HepG2 (cell line): Measurements from ENCODE around the gene TK1. TPM values are rescaled to one million over a fixed set of nuclear protein-coding genes. Genes with fewer than 3 reads are reported as not detected.

Experiments used
- BHLHE40 ChIP-seq: IDR thresholded peaks from 2 replicates; pipeline ENCODE4 v1.6.1; 2011; ENCODE audit warnings: low read length, improper control_type of control experiment
- GABPB1 ChIP-seq: IDR thresholded peaks from 2 replicates; pipeline ENCODE4 v1.6.1; 2016; ENCODE audit warnings: mild to moderate bottlenecking, missing genetic modification reagents, moderate library complexity, missing compliant biosample characterization
- GATAD2A ChIP-seq: IDR thresholded peaks from 2 replicates; pipeline ENCODE4 v1.6.1; 2016
- GTF3A ChIP-seq: sonication (generic); formaldehyde crosslinking; conservative IDR thresholded peaks from 2 replicates; pipeline ENCODE4 v1.4.0; 2020; ENCODE audit warnings: mild to moderate bottlenecking, missing genetic modification reagents
- HOXA5 ChIP-seq: sonication (generic); formaldehyde crosslinking; IDR thresholded peaks from 2 replicates; pipeline ENCODE4 v1.4.0; 2020; ENCODE audit warnings: missing genetic modification reagents
- KAT8 ChIP-seq: IDR thresholded peaks from 2 replicates; pipeline ENCODE4 v1.6.1; 2016; ENCODE audit warnings: missing genetic modification reagents, missing compliant biosample characterization
- MIER2 ChIP-seq: IDR thresholded peaks from 2 replicates; pipeline ENCODE4 v1.6.1; 2016; ENCODE audit warnings: missing biosample characterization, missing genetic modification reagents
- PAF1 ChIP-seq: IDR thresholded peaks from 2 replicates; pipeline ENCODE4 v1.6.1; 2016; ENCODE audit warnings: missing genetic modification reagents, missing compliant biosample characterization
- PLRG1 ChIP-seq: fragments of 450-650 bp; conservative IDR thresholded peaks from 2 replicates; pipeline ENCODE4 v1.6.1; 2016
- POLR2A ChIP-seq, 2 experiments: IDR thresholded peaks; 2 replicates each; pipeline ENCODE4 v1.6.1; 2011; ENCODE audit warnings: low read depth in 2 of 2, low read length in 2 of 2, mild to moderate bottlenecking in 1 of 2, moderate library complexity in 1 of 2; ENCODE audit not compliant: insufficient read depth in 1 of 2
- RBAK ChIP-seq: sonication (generic); formaldehyde crosslinking; IDR thresholded peaks from 2 replicates; pipeline ENCODE4 v1.5.1; 2020; ENCODE audit warnings: mild to moderate bottlenecking, missing genetic modification reagents
- SKI ChIP-seq: fragments of 450-650 bp; IDR thresholded peaks from one replicate; pipeline ENCODE4 v1.6.1; 2018; ENCODE audit warnings: mild to moderate bottlenecking; ENCODE audit not compliant: partially characterized antibody
- SP140L ChIP-seq: sonication (generic); formaldehyde crosslinking; IDR thresholded peaks from 2 replicates; pipeline ENCODE4 v1.4.0; 2020; ENCODE audit warnings: missing genetic modification reagents, borderline replicate concordance
- TCF12 ChIP-seq, 2 experiments: fragments of 450-650 bp in 1 of 2; sonication (generic) in 1 of 2; formaldehyde crosslinking in 1 of 2; IDR thresholded peaks; 2 replicates each; pipeline versions ENCODE4 v1.6.1 to v1.8.0; 2017 to 2022; ENCODE audit warnings: antibody characterized with exemption in 1 of 2, mild to moderate bottlenecking in 1 of 2, missing genetic modification reagents in 1 of 2, moderate library complexity in 1 of 2
- U2AF2 ChIP-seq: fragments of 200-400 bp; formaldehyde crosslinking; IDR thresholded peaks from 2 replicates; pipeline ENCODE4 v1.6.1; 2017; ENCODE audit warnings: low read depth, mild to moderate bottlenecking, low read length
- ZFP41 ChIP-seq: sonication (generic); formaldehyde crosslinking; IDR thresholded peaks from 2 replicates; pipeline ENCODE4 v1.4.0; 2020; ENCODE audit warnings: mild to moderate bottlenecking, missing genetic modification reagents, borderline replicate concordance
- ZFP82 ChIP-seq: sonication (generic); formaldehyde crosslinking; IDR thresholded peaks from 2 replicates; pipeline ENCODE4 v1.5.1; 2020; ENCODE audit warnings: mild to moderate bottlenecking, missing genetic modification reagents, borderline replicate concordance
- ZMAT3 ChIP-seq: sonication (generic); formaldehyde crosslinking; conservative IDR thresholded peaks from 2 replicates; pipeline ENCODE4 v1.7.0; 2021; ENCODE audit warnings: missing genetic modification reagents
- ZNF326 ChIP-seq: sonication (generic); formaldehyde crosslinking; IDR thresholded peaks from 2 replicates; pipeline ENCODE4 v1.4.0; 2020; ENCODE audit warnings: missing genetic modification reagents, borderline replicate concordance
- ZNF33A ChIP-seq: sonication (generic); formaldehyde crosslinking; IDR thresholded peaks from 2 replicates; pipeline ENCODE4 v1.5.1; 2020; ENCODE audit warnings: missing genetic modification reagents, mild to moderate bottlenecking, moderate library complexity, borderline replicate concordance
- ZNF709 ChIP-seq: sonication (generic); formaldehyde crosslinking; IDR thresholded peaks from 2 replicates; pipeline ENCODE4 v1.5.0; 2020; ENCODE audit warnings: mild to moderate bottlenecking, missing genetic modification reagents
- ZNF713 ChIP-seq: sonication (generic); formaldehyde crosslinking; IDR thresholded peaks from 2 replicates; pipeline ENCODE4 v1.4.0; 2020; ENCODE audit warnings: mild to moderate bottlenecking, missing genetic modification reagents
- polyA plus RNA-seq, 8 experiments: library from polyadenylated mRNA; depleted of rRNA in 3 of 8; stranded (reverse) in 7 of 8; unstranded in 1 of 8; fragments of >200 nt; fragmentation: Illumina TruSeq in 4 of 8; extraction: Trizol in 4 of 8; gene quantifications; 2 replicates each; pipeline versions ENCODE4 v1.2.1 to v1.2.3, GENCODE V29; 2011 to 2016; ENCODE audit warnings: low read depth in 4 of 8, missing spikeins in 1 of 8, mixed read lengths in 1 of 8; ENCODE audit not compliant: insufficient read depth in 1 of 8
- total RNA-seq, 5 experiments: library from RNA; depleted of rRNA; stranded (reverse); fragments of >200 nt; fragmentation: Illumina TruSeq; extraction: Trizol; gene quantifications; 2 replicates each; pipeline ENCODE4 v1.2.3, GENCODE V29; 2016; ENCODE audit warnings: low read depth in 1 of 5
- TF ChIP-seq, protein P1 (sequence below): sonication (generic); formaldehyde crosslinking; IDR thresholded peaks from 2 replicates; pipeline ENCODE4 v1.4.0; 2020; ENCODE audit warnings: missing genetic modification reagents
- TF ChIP-seq, protein P2 (sequence below): sonication (generic); formaldehyde crosslinking; IDR thresholded peaks from 2 replicates; pipeline ENCODE4 v1.5.1; 2020; ENCODE audit warnings: missing genetic modification reagents, mild to moderate bottlenecking, borderline replicate concordance
- TF ChIP-seq, protein P3 (sequence below): sonication (generic); formaldehyde crosslinking; IDR thresholded peaks from 2 replicates; pipeline ENCODE4 v1.8.1; 2023; ENCODE audit warnings: mild to moderate bottlenecking, missing genetic modification reagents, borderline replicate concordance

Gene TK1
- total and polyA plus RNA-seq, 2 of the 13 experiments (the other 11 are each of a cell fraction or from before 2014, with no cell fraction given): 45.0 to 96.0 TPM

DNA sequence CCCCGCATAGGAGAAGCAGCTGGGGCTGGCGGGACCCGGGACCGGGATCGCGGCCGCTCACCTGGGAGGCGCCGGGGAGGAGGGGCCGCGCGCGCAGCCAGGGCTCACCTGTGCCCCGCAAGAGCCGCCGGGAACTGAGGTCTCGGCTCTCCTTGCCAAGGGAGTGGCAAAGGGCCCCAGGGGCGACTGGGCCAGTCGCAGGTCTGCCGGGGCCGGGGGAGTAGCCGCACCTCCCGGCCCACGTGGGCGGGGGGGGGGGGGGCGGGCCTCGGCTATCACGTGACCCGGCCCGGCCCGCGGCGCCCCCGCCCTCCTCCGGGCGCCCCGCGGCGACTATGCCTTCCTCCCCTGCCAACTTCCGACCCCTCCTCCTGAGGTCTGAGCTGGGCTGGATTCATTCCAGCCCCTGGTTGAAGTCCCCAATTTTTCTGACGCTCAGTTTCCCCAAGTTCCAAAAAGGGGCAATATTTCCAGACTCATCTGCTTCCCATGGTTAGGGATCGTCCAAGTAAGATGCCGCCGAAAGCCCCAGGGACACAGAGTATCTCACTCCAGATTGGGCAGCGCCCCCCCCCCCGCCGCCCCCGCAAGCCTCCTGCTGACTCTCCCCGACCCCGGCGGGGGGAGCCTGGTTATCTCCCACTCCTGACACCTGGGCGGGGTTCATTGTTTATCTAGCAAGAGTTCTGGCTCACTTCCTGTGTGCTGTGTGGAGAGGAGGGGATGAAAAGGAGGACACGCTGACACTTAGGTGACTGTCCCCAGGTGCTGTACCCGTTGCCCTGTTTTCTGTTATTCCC is 58.1 kb downstream of the TK1 start, which contains the start of gene TMC6 (continued):
- TF ChIP-seq, protein P1, sequence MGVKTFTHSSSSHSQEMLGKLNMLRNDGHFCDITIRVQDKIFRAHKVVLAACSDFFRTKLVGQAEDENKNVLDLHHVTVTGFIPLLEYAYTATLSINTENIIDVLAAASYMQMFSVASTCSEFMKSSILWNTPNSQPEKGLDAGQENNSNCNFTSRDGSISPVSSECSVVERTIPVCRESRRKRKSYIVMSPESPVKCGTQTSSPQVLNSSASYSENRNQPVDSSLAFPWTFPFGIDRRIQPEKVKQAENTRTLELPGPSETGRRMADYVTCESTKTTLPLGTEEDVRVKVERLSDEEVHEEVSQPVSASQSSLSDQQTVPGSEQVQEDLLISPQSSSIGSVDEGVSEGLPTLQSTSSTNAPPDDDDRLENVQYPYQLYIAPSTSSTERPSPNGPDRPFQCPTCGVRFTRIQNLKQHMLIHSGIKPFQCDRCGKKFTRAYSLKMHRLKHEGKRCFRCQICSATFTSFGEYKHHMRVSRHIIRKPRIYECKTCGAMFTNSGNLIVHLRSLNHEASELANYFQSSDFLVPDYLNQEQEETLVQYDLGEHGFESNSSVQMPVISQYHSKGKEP: no peak
- TF ChIP-seq ZMAT3 (CRISPR knock-in tag) (peak; percentile 1; the same call in 1 of the 2 replicates), RBAK (no peak), SP140L (CRISPR knock-in tag) (no peak), PAF1 (CRISPR knock-in tag) (no peak), ZNF709 (peak; percentile 27; the same call in 1 of the 2 replicates), SKI (peak; percentile 12), GTF3A (CRISPR knock-in tag) (no peak), HOXA5 (CRISPR knock-in tag) (peak; percentile 22; the same call in 1 of the 2 replicates), MIER2 (no peak), KAT8 (CRISPR knock-in tag) (peak; percentile 39; the same call in 1 of the 2 replicates), TCF12 (IDR thresholded peaks at IDR 0.05) (no peak), TCF12 (CRISPR knock-in tag; IDR thresholded peaks at IDR 0.05) (peak; percentile 44; the same call in 1 of the 2 replicates), ZFP41 (CRISPR knock-in tag) (no peak), POLR2A (IDR thresholded peaks at IDR 0.05; ENCODE audit: insufficient read depth in 1 of 2, low read depth in 2 of 2, low read length in 2 of 2) (peak; percentile 67 to 77), ZNF326 (CRISPR knock-in tag) (no peak), ZFP82 (CRISPR knock-in tag) (no peak), ZNF713 (CRISPR knock-in tag) (no peak), GATAD2A (CRISPR knock-in tag) (peak; percentile 41), PLRG1 (no peak), U2AF2 (no peak), ZNF33A (CRISPR knock-in tag) (peak; percentile 11; the same call in 1 of the 2 replicates), BHLHE40 (no peak), GABPB1 (CRISPR knock-in tag) (peak; percentile 66)
- TF ChIP-seq, protein P2, sequence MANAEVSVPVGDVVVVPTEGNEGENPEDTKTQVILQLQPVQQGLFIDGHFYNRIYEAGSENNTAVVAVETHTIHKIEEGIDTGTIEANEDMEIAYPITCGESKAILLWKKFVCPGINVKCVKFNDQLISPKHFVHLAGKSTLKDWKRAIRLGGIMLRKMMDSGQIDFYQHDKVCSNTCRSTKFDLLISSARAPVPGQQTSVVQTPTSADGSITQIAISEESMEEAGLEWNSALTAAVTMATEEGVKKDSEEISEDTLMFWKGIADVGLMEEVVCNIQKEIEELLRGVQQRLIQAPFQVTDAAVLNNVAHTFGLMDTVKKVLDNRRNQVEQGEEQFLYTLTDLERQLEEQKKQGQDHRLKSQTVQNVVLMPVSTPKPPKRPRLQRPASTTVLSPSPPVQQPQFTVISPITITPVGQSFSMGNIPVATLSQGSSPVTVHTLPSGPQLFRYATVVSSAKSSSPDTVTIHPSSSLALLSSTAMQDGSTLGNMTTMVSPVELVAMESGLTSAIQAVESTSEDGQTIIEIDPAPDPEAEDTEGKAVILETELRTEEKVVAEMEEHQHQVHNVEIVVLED (CRISPR knock-in tag): no peak; the same call in 1 of the 2 replicates
- TF ChIP-seq, protein P3, sequence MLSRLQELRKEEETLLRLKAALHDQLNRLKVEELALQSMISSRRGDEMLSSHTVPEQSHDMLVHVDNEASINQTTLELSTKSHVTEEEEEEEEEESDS (CRISPR knock-in tag): no peak
